Measurements from ENCODE around the gene ARHGAP44. TPM values are rescaled to one million over a fixed set of nuclear protein-coding genes. Genes with fewer than 3 reads are reported as not detected.

Gene ARHGAP44
- total and polyA plus RNA-seq, 2 donors (not counting 1 experiment from before 2014, with no cell fraction given) = 0.78 to 11.6 TPM

DNA sequence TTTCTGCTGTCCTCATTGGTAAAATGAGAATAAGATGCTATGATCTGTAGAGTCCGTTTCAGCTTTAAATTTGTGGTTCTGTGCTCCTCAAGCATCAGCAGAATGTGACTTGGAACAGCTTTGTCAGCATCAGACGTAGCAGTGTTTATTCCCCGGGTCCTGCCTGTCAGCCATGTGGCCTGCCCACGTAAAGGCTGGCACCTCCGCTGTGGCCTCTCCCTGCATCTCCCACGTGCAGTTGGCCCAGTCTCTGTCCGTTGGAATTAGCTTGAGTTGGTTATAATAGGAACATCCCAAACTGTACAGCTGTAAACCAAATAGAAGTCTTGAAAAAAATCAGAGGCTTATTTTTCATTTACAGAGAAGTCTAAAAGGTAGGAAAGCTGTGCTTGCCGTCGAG lies 61.7 kb downstream of the ARHGAP44 start:
- peaks cover 0 to 3% (median 0%) of the 10 kb centered on the region in 3 donors for H3K9me3 ChIP-seq (ENCODE audit: control extremely low read depth in 1 of 3, control insufficient read depth in 2 of 3, insufficient read depth in 1 of 3, low read length in 2 of 3)
- H3K4me2 ChIP-seq (replicated peaks; ENCODE audit: low read depth, low read length, poor library complexity, severe bottlenecking) = no peak overlapping the region
- Mint-ChIP-seq H3K9me3 (ENCODE audit: insufficient read depth) (no peaks in the 10 kb centered on the region), H3K4me1 (no peaks in the 10 kb centered on the region), H3K27ac (no peak overlapping the region), H3K4me3 (no peak overlapping the region), H3K27me3 (no peaks in the 10 kb centered on the region)
- no peak overlapping the region for H3K4me3 ChIP-seq (ENCODE audit: control extremely low read depth in 1 of 5, extremely low read depth in 1 of 5, insufficient read depth in 1 of 5, low read depth in 2 of 5, low read length in 4 of 5)
- no peak overlapping the region for H3K9ac ChIP-seq (ENCODE audit: low read length)
- DNase-seq = no peak
- no peaks in the 10 kb centered on the region for H3K36me3 ChIP-seq (replicated peaks in 1 of 2; ENCODE audit: control extremely low read depth in 1 of 2, control insufficient read depth in 1 of 2, extremely low read depth in 1 of 2, insufficient read depth in 2 of 2, low read length in 1 of 2)
- no peak for ATAC-seq (ENCODE audit: low read depth)
- H4K20me1 ChIP-seq (ENCODE audit: control insufficient read depth, insufficient read depth, low read length, poor library complexity, severe bottlenecking) = no peaks in the 10 kb centered on the region
- no peaks in the 10 kb centered on the region for H3K4me1 ChIP-seq (ENCODE audit: control insufficient read depth in 2 of 2, insufficient read depth in 2 of 2, low read length in 2 of 2)
- no peak for TF ChIP-seq EZH2 (IDR thresholded peaks at IDR 0.05; ENCODE audit: borderline replicate concordance, insufficient read depth, low read depth, low read length, poor library complexity, severe bottlenecking)
- TF ChIP-seq, protein P1, sequence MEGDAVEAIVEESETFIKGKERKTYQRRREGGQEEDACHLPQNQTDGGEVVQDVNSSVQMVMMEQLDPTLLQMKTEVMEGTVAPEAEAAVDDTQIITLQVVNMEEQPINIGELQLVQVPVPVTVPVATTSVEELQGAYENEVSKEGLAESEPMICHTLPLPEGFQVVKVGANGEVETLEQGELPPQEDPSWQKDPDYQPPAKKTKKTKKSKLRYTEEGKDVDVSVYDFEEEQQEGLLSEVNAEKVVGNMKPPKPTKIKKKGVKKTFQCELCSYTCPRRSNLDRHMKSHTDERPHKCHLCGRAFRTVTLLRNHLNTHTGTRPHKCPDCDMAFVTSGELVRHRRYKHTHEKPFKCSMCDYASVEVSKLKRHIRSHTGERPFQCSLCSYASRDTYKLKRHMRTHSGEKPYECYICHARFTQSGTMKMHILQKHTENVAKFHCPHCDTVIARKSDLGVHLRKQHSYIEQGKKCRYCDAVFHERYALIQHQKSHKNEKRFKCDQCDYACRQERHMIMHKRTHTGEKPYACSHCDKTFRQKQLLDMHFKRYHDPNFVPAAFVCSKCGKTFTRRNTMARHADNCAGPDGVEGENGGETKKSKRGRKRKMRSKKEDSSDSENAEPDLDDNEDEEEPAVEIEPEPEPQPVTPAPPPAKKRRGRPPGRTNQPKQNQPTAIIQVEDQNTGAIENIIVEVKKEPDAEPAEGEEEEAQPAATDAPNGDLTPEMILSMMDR (IDR thresholded peaks at IDR 0.05) = no peak
- H3K27me3 ChIP-seq (replicated peaks in 1 of 4; ENCODE audit: control extremely low read depth in 1 of 4, control insufficient read depth in 3 of 4, insufficient read depth in 4 of 4, low read length in 3 of 4) = no peaks in the 10 kb centered on the region
- H2AFZ ChIP-seq (ENCODE audit: insufficient read depth, low read depth, low read length, poor library complexity, severe bottlenecking) = no peak overlapping the region
- 98% methylated on average over 5 of the region's 9 CpGs for WGBS (ENCODE audit: insufficient coverage)
- no peaks in the 10 kb centered on the region for H3K79me2 ChIP-seq (ENCODE audit: control insufficient read depth, insufficient read depth, low read length)
- ChIA-PET CTCF (no interaction called here), POLR2A (no interaction called here)
- intact Hi-C loops (cut with micrococcal nuclease) = no loop called here
- H3K27ac ChIP-seq (ENCODE audit: low read length in 2 of 2) = no peak overlapping the region

DNA sequence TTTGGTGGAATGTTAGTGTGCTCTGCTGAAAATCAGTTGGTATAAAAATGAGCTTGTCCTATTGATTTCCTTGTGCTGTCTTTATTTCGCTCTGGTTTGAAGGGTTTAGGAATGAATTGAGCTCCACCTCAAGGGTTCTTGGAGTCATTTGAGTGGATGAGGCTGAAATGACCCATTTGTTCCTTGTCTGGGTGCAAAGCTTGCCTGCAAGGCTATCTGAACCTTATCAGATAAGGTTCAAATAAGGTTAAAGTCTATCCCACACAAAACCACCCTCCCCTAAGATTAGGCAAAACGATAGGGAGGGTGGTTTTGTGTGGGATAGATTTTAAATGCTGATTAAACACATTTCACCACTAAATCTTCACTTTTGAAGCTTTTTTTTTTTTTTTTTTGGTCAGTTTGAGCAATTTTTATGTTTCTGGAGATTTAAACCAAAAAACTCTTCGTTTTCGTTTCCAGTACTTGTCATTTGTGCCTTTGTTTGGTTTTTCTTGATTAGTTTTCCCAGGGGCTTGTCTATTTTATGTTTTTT lies 62.7 kb downstream of the ARHGAP44 start:
- DNase-seq (no peak), ATAC-seq (ENCODE audit: low read depth) (no peak)
- no peaks in the 10 kb centered on the region for H3K36me3 ChIP-seq (replicated peaks in 1 of 2; ENCODE audit: control extremely low read depth in 1 of 2, control insufficient read depth in 1 of 2, extremely low read depth in 1 of 2, insufficient read depth in 2 of 2, low read length in 1 of 2)
- H2AFZ ChIP-seq (ENCODE audit: insufficient read depth, low read depth, low read length, poor library complexity, severe bottlenecking) = no peak overlapping the region
- no peak overlapping the region for H3K27ac ChIP-seq (ENCODE audit: low read length in 2 of 2)
- H3K27ac Mint-ChIP-seq = no peak overlapping the region
- no peak overlapping the region for H3K4me3 Mint-ChIP-seq
- no peaks in the 10 kb centered on the region for H3K27me3 Mint-ChIP-seq
- no peak for TF ChIP-seq EZH2 (IDR thresholded peaks at IDR 0.05; ENCODE audit: borderline replicate concordance, insufficient read depth, low read depth, low read length, poor library complexity, severe bottlenecking)
- TF ChIP-seq, protein P1 (IDR thresholded peaks at IDR 0.05) = no peak
- ChIA-PET POLR2A (no interaction called here), CTCF (no interaction called here)
- no peaks in the 10 kb centered on the region for H3K9me3 Mint-ChIP-seq (ENCODE audit: insufficient read depth)
- H3K9ac ChIP-seq (ENCODE audit: low read length) = no peak overlapping the region
- no peaks in the 10 kb centered on the region for H3K4me1 Mint-ChIP-seq
- peaks cover 0 to 3% (median 0%) of the 10 kb centered on the region in 3 donors for H3K9me3 ChIP-seq (ENCODE audit: control extremely low read depth in 1 of 3, control insufficient read depth in 2 of 3, insufficient read depth in 1 of 3, low read length in 2 of 3)
- H3K4me1 ChIP-seq (ENCODE audit: control insufficient read depth in 2 of 2, insufficient read depth in 2 of 2, low read length in 2 of 2) = no peaks in the 10 kb centered on the region
- intact Hi-C loops (cut with micrococcal nuclease) = no loop called here
- H3K79me2 ChIP-seq (ENCODE audit: control insufficient read depth, insufficient read depth, low read length) = no peaks in the 10 kb centered on the region
- H3K4me2 ChIP-seq (replicated peaks; ENCODE audit: low read depth, low read length, poor library complexity, severe bottlenecking) = no peak overlapping the region
- no peaks in the 10 kb centered on the region for H3K27me3 ChIP-seq (replicated peaks in 1 of 4; ENCODE audit: control extremely low read depth in 1 of 4, control insufficient read depth in 3 of 4, insufficient read depth in 4 of 4, low read length in 3 of 4)
- H3K4me3 ChIP-seq (ENCODE audit: control extremely low read depth in 1 of 5, extremely low read depth in 1 of 5, insufficient read depth in 1 of 5, low read depth in 2 of 5, low read length in 4 of 5) = no peak overlapping the region
- H4K20me1 ChIP-seq (ENCODE audit: control insufficient read depth, insufficient read depth, low read length, poor library complexity, severe bottlenecking) = no peaks in the 10 kb centered on the region
- 89% methylated on average over 1 of the region's 4 CpGs for WGBS (ENCODE audit: insufficient coverage)

Data from B cell (primary cell).